OCI-LY7 (cell line): ENCODE data around the gene WDFY3. TPM values are rescaled to one million over a fixed set of nuclear protein-coding genes. Genes with fewer than 3 reads are reported as not detected.
"Not testable (repeated sequence)": the region's sequence is repeated elsewhere in the genome, so short reads cannot be mapped to it uniquely, and the experiment has no call there.

Experiments used
- BruUV-seq: library from RNA; stranded (reverse); fragments of 400-500 nt; replicated peaks from 2 replicates; lab custom pipeline; 2021; lab: Mats Ljungman, UMichigan
- CTCF ChIA-PET: fragments of 300-600 bp; sonication (Branson Sonifier 250); formaldehyde crosslinking; loops from one replicate; lab custom pipeline; 2022; ENCODE audit warnings: antibody characterized with exemption; ENCODE audit not compliant: unreplicated experiment; lab: Charles Lee
- POLR2A ChIA-PET: fragments of 300-600 bp; sonication (Branson Sonifier 250); formaldehyde crosslinking; loops from one replicate; lab custom pipeline; 2022; ENCODE audit warnings: antibody characterized with exemption; lab: Charles Lee
- DNase-seq: peaks from one replicate; pipeline ENCODE4 v3.0.0-alpha.2; 2015; ENCODE audit warnings: low spot score
- H2AFZ ChIP-seq: fragments of 200-600 bp; sonication (generic), shearing (Covaris generic); 2 replicates; pipeline ENCODE4 v1.6.1; 2014; ENCODE audit warnings: mild to moderate bottlenecking, antibody characterized with exemption, low read length, moderate library complexity
- H3K27ac ChIP-seq: fragments of 200-600 bp; sonication (generic); 2 replicates; pipeline ENCODE4 v1.5.1; 2014; ENCODE audit warnings: mixed run types, low read depth, mild to moderate bottlenecking, moderate library complexity, low read length, inconsistent platforms; ENCODE audit not compliant: poor library complexity, severe bottlenecking
- H3K36me3 ChIP-seq: fragments of 200-600 bp; sonication (generic); 2 replicates; pipeline ENCODE4 v1.6.1; 2014; ENCODE audit warnings: mild to moderate bottlenecking, antibody characterized with exemption, low read length, moderate library complexity, mixed read lengths; ENCODE audit not compliant: insufficient read depth
- H3K4me1 ChIP-seq: fragments of 200-600 bp; sonication (generic); 2 replicates; pipeline ENCODE4 v1.5.1; 2014; ENCODE audit warnings: mild to moderate bottlenecking, low read length; ENCODE audit not compliant: insufficient read depth, poor library complexity, severe bottlenecking
- H3K4me2 ChIP-seq: fragments of 200-600 bp; sonication (generic); 2 replicates; pipeline ENCODE4 v1.6.1; 2014; ENCODE audit warnings: mild to moderate bottlenecking, low read length
- H3K4me3 ChIP-seq: fragments of 200-600 bp; sonication (generic); 2 replicates; pipeline ENCODE4 v1.5.1; 2014; ENCODE audit warnings: mild to moderate bottlenecking, low read depth, low read length; ENCODE audit not compliant: poor library complexity, severe bottlenecking
- H3K79me2 ChIP-seq: fragments of 200-600 bp; sonication (generic); 2 replicates; pipeline ENCODE4 v1.6.1; 2016; ENCODE audit warnings: low read depth, mild to moderate bottlenecking, low read length, moderate library complexity, mixed read lengths; ENCODE audit not compliant: insufficient read depth
- H3K9me2 ChIP-seq: fragments of 200-600 bp; sonication (generic); 2 replicates; pipeline ENCODE4 v1.6.1; 2016; ENCODE audit warnings: mild to moderate bottlenecking, low read length, mixed read lengths; ENCODE audit not compliant: insufficient read depth
- H3K9me3 ChIP-seq: fragments of 200-600 bp; sonication (generic); 2 replicates; pipeline ENCODE4 v1.6.1; 2014; ENCODE audit warnings: mild to moderate bottlenecking, mixed run types, low read length, mixed read lengths
- H4K20me1 ChIP-seq: fragments of 200-600 bp; sonication (generic); 2 replicates; pipeline ENCODE4 v1.6.1; 2014; ENCODE audit warnings: mild to moderate bottlenecking, antibody characterized with exemption, low read length, moderate library complexity, mixed read lengths; ENCODE audit not compliant: insufficient read depth
- CTCF ChIP-seq: fragments of 200-600 bp; sonication (generic); conservative IDR thresholded peaks from 2 replicates; pipeline ENCODE4 v1.5.1; 2014; ENCODE audit warnings: mild to moderate bottlenecking, antibody characterized with exemption, low read length, moderate library complexity, mixed read lengths
- EZH2phosphoT487 ChIP-seq: fragments of 200-600 bp; sonication (generic); IDR thresholded peaks from 2 replicates; pipeline ENCODE4 v1.6.1; 2018; ENCODE audit warnings: low read depth, borderline replicate concordance, mild to moderate bottlenecking, mixed run types, antibody characterized with exemption, low read length, moderate library complexity, mixed read lengths
- intact Hi-C: fragments of 100-400 bp; cut with micrococcal nuclease; formaldehyde crosslinking; loops from one replicate; pipeline ENCODE4 v1.10.0; 2022; ENCODE audit not compliant: unreplicated experiment
- total RNA-seq, 2 experiments: library from RNA; depleted of rRNA in 1 of 2; stranded (reverse); fragments of >200 nt in 1 of 2; shearing (Covaris generic) in 1 of 2; gene quantifications; 2 replicates each; pipeline ENCODE4 v1.2.3, GENCODE V29; 2014 to 2022

The WDFY3 gene
- total RNA-seq, 2 experiments from 2014 or later: not detected

- ChIA-PET CTCF (no interaction called here), POLR2A (no interaction called here)
- Histone ChIP-seq H3K9me2 (no peaks in the 10 kb centered on the region), H3K36me3 (no peaks in the 10 kb centered on the region), H3K4me1 (no peaks in the 10 kb centered on the region), H3K27ac (no peak overlapping the region), H3K4me2 (no peak overlapping the region), H3K9me3 (no peaks in the 10 kb centered on the region), H4K20me1 (no peaks in the 10 kb centered on the region), H2AFZ (no peak overlapping the region), H3K79me2 (no peaks in the 10 kb centered on the region), H3K4me3 (no peak overlapping the region)
- no peak for TF ChIP-seq EZH2phosphoT487
- TF ChIP-seq CTCF: no peak
- no TSS peak for BruUV-seq
- no peak for DNase-seq
- intact Hi-C loops: no loop called here
Observed at GRCh38 chr4:84666439-84666838, 300.1 kb downstream of the WDFY3 start.

- CTCF ChIA-PET, H3K36me3 ChIP-seq, POLR2A ChIA-PET, H3K9me2 ChIP-seq, intact Hi-C loops, H3K27ac ChIP-seq, H2AFZ ChIP-seq, BruUV-seq, H3K4me1 ChIP-seq, H3K79me2 ChIP-seq, H4K20me1 ChIP-seq, H3K4me2 ChIP-seq, H3K9me3 ChIP-seq, H3K4me3 ChIP-seq, DNase-seq: not testable (repeated sequence)
Observed at GRCh38 chr4:84664767-84665166, 301.7 kb downstream of the WDFY3 start.

GRCh38 chr4:84661191-84661939 is 305.1 kb downstream of the WDFY3 start:
- DNase-seq: no peak
- no peak overlapping the region for H3K4me2 ChIP-seq
- H2AFZ ChIP-seq: no peak overlapping the region
- H3K9me3 ChIP-seq: no peaks in the 10 kb centered on the region
- no peaks in the 10 kb centered on the region for H3K9me2 ChIP-seq
- H3K79me2 ChIP-seq: no peaks in the 10 kb centered on the region
- ChIA-PET CTCF (no interaction called here), POLR2A (no interaction called here)
- H4K20me1 ChIP-seq: no peaks in the 10 kb centered on the region
- no peak overlapping the region for H3K27ac ChIP-seq
- no peaks in the 10 kb centered on the region for H3K4me1 ChIP-seq
- no peaks in the 10 kb centered on the region for H3K36me3 ChIP-seq
- no TSS peak for BruUV-seq
- TF ChIP-seq EZH2phosphoT487 (no peak), CTCF (no peak)
- H3K4me3 ChIP-seq: no peak overlapping the region
- intact Hi-C loops: no loop called here
